Myocyte (in vitro differentiated cells): ENCODE data around the gene EIF4E. TPM values are rescaled to one million over a fixed set of nuclear protein-coding genes. Genes with fewer than 3 reads are reported as not detected.
"Not testable (repeated sequence)": the region's sequence is repeated elsewhere in the genome, so short reads cannot be mapped to it uniquely, and the experiment has no call there.

ENCODE experiments used
- DNase-seq: peaks from one replicate; pipeline ENCODE4 v3.0.0-alpha.2; 2012; ENCODE audit warnings: low read depth
- total RNA-seq: library from RNA; depleted of rRNA; stranded (reverse); fragments of >200 nt; gene quantifications from 2 replicates; pipeline ENCODE4 v1.2.3, GENCODE V29; 2014

Gene EIF4E
- total RNA-seq, 1 donor from 2014 or later = 132 TPM

DNA sequence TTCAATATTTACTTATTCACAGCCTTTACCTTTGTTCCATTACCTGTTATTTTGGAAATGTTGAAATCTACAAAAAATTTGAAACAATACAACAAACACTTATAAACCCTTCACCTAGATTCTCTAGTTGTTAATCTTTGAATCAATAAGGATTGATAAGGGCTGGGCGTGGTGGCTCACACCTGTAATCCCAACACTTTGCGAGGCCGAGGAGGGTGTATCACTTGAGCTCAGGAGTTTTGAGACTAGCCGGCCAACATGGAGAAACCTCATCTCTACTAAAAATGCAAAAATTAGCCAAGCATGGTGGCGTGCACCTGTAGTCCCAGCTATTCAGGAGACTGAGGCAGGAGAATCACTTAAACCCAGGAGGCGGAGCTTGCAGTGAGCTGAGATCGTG lies 5.9 kb upstream of the EIF4E start:
- DNase-seq = not testable (repeated sequence)

DNA sequence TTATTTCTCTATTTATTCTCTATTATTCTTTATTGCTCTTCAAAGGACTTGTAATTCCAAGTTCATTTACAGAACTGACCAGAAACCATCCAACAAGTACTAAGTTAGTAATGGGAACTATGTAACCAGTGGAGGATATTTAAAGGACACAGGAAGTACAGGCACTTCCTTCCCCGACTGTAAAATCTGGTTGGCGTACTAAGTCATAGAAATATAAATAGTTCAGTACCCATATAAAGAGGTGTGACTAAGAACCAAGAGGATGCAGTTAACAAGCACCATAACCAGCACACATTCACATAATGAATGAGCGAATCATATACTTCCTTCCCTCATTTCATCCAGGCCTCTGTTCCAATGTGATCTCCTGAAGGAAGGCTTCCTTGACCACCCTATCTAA lies 3.6 kb upstream of the EIF4E start:
- DNase-seq = peak; percentile 75

DNA sequence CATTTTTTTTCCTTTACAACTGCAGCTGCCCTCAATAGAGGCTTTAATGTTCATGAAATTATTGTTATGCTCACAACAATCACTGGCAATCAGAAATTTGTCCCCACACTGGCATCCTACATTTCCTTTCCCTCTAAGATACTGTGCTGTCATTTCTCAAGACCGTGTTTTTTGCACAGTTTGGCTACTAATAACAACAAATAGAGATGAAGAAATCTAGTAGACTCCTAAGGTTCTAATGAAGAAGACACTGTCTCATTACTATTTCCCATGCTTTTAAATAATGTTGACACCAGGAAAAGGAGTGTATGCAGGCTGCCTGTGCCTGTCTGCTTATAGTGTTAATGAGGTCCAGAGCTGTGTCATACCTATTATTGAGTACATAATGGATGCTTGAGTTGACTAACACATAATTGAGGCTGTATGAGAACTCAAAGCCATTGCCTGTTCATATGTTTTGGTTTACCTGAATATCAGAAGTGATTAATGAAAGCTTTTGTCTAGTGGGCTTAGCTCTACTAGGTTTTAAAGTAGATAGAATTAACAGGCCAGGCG lies 1.5 kb upstream of the EIF4E start:
- no peak for DNase-seq

- DNase-seq = peak; percentile 91
Observed at GRCh38 chr4:98929341-98930267, 671 bp upstream of the EIF4E start.

- DNase-seq = peak; percentile 74
Observed at GRCh38 chr4:98928131-98928504, 815 bp downstream of the EIF4E start.

- not testable (repeated sequence) for DNase-seq
Observed at GRCh38 chr4:98926257-98926656, 2.7 kb downstream of the EIF4E start.

- DNase-seq = no peak
Observed at GRCh38 chr4:98921292-98921691, 7.6 kb downstream of the EIF4E start.

DNA sequence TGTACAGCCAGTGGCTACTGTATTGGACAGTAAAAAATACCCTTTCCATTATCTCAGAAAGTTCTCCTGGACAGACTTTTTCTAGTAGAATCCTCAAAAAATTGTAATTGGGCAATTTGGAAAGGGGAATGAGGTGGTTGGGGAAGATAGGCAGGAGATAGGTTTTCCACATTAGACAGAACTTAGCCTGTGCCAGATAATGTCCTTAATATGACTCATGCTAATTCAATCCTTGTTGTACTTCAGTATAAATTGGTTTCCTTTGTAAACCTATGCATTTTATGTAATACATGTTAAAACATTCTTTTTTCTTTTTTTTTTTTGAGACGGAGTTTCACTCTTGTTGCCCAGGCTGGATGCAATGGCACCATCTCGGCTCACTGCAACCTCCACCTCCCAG lies 8.9 kb downstream of the EIF4E start:
- DNase-seq = no peak

DNA sequence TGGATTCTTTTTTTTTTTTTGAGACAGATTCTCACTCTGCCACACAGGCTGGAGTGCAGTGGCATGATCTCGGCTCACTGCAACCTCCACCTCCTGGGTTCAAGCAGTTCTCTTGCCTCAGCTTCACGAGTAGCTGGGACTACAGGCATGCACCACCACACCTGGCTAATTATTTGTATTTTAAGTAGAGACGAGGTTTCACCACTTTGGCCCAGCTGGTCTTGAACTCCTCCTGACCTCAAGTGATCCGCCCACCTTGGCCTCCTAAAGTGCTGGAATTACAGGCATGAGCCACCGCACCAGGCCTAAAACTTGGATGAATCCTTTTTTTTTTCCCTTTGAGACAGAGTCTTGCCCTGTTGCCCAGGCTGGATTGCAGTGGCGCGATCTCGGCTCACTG lies 18.2 kb downstream of the EIF4E start:
- not testable (repeated sequence) for DNase-seq

DNA sequence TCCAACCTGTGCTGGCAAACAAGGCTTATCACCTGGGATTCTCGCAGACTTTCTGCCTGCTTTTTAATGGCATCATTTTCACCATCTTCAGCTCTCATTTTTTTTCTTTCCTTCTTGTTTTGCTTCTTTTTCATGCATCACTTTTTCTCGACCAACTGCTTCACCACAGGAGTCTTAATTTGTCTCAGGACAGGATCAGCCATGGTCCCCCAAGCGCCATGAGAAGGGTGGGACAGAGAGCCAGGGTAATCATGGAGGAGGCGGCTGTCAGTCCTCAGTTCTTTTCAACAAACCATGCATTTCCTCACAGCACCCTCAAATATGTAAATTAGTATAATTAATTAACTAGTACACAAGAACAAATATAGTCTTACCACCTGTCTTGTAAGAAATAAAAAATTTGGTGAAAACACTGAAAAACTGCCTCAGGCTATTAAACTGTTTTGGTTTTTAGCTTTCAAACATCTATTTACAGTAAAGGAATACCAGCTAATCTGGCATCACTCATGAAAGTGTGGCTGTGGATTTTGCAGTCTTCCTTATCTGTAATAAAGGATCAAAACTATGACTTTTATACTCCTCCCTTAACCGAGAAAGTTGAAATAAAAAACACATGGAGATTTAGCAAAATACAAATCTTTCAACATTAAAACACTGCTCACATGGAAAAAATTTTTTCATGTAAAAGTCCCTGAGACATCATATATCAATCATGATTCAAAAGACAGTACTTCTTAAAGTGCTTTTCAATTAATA lies 19.1 kb downstream of the EIF4E start:
- no peak for DNase-seq

DNA sequence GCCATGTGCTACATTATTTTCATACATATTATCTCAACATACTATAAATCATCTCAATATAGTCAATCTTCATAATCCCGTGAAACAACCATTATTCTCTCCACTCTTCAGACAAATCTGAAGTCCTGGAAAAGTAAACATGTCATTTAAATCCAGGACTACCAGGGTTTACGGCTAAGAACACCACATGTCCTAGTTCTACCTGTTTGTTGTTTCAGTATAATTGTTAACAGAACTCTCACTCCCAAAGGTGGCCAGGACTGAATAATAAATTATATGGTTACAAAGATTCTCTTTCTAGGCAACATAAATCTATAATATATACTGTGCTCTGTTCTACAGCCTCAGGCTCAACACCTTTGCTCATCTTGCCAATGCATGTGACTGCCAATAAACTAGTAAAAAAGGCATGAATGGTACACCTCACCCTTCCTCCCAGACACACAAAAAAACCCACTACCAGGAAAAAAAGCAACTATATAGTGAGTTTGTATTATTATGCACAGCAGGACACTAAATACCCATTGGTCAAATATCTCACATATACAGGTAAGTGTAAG lies 20.1 kb downstream of the EIF4E start:
- no peak for DNase-seq

GRCh38 chr4:98908182-98908581 lies 20.8 kb downstream of the EIF4E start:
- no peak for DNase-seq

DNA sequence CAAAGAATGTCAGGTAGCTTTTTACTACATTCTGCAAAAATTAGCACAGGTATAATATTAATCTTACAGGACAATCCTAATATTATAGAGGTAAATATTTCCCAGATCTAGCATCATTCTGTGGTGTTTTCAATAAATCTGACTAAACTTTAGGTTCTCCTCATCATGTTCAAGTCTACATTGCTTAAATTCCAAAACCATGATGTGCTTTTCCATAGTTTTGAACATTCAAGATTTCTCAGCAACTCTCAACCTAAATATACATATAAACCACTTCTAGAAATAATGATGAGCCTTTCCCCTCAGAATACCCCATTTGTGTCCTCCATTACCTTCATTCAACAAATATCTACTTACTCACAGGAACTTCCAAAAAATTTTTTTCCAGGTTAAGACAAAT lies 23.1 kb downstream of the EIF4E start:
- DNase-seq = no peak

DNA sequence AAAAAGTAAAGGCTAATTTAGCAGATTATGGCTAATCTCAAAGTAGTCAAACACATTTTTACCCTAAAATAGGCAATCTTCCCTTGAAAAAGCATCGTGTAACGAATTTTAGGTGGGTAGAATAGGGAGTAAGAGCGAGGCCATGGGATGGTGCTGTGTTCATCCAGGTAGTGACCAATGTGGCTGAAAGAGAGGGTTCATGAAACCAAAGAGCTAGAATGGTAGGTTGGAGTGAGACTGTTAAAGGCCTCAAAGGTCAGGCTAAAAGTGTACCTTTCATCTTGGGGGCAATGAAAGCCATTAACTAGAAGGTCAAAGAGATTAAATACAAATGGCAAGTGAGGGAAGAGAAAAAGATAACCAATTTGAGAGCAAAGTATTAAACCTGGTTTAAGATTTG lies 23.6 kb downstream of the EIF4E start:
- no peak for DNase-seq

DNA sequence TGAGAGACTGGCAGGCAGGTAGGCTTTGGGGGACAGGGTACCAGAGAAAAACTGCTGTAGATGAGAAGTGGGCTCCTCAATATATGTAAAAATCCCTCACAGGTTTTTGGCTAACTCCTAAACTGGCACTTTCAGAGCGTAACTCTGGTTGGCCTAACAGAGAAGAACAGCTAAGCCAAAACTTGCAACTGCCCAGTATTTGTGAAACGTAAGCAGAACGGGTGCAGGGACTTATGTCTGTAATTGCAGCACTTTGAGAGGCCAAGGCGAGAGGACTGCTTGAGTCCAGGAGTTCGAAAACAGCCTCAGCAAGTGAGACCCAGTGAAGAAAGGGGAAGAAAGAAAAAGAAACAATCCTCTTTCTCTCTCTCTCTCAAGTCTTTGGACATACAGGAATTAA lies 25.0 kb downstream of the EIF4E start:
- DNase-seq = no peak

GRCh38 chr4:98903561-98903960 lies 25.4 kb downstream of the EIF4E start:
- DNase-seq = no peak

DNA sequence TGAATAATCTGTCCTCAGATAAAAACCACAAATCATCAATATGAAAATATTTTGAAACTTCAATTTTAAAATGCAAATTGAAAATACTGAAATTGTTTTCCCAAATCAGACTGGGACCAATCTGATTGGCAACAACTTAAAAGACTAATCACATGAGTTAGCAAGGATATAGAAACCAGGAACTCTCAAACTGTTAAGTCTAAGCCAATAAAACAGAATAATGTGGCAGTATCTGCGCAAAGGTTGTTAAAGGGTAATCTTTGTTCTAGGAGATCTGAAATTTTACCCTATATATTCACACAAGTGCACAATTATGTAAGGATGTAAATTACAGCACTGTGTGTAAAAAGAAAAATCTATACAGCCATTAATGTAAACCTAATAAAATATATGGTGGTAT lies 29.7 kb downstream of the EIF4E start:
- DNase-seq = no peak

DNA sequence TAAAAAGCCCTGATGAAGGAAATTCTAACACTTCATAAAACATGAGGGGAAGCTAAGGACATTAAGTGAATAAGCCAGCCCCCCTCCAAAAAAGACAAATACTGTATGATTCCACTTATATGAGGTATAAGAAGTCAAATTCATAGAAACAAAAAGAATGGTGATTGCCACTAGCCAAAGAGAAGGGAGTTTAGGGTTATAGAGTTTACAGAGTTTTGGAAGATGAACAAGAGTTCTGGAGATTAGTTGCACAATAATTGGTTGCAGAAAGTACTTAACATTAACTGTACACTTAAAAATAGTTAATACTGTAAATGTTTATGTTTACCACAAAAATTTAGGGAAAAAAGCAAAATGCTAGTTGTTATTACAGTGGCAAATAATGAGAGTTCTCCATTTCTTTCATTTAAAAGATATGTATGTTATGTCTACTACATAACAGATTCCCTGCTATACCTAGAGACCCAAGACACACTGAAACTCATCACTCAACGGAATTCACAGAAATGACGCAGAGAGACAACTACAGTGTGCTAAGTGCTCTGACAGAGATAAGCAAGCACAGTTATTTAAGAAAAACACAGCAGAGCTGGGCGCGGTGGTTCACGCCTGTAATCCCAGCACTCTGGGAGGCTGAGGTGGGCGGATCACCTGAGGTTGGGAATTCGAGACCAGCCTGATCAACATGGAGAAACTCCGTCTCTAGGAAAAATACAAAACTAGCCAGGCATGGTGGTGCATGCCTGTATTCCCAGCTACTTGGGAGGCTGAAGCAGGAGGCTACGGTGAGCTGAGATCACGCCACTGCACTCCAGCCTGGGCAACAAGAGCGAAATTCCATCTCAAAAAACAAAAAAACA lies 37.2 kb downstream of the EIF4E start:
- no peak for DNase-seq

GRCh38 chr4:98890702-98891455 lies 38.1 kb downstream of the EIF4E start:
- DNase-seq = no peak

- no peak for DNase-seq
Observed at GRCh38 chr4:98887145-98887544, 41.8 kb downstream of the EIF4E start.
